ENCODE results near the gene RAB3GAP1.

The RAB3GAP1 gene

DNA sequence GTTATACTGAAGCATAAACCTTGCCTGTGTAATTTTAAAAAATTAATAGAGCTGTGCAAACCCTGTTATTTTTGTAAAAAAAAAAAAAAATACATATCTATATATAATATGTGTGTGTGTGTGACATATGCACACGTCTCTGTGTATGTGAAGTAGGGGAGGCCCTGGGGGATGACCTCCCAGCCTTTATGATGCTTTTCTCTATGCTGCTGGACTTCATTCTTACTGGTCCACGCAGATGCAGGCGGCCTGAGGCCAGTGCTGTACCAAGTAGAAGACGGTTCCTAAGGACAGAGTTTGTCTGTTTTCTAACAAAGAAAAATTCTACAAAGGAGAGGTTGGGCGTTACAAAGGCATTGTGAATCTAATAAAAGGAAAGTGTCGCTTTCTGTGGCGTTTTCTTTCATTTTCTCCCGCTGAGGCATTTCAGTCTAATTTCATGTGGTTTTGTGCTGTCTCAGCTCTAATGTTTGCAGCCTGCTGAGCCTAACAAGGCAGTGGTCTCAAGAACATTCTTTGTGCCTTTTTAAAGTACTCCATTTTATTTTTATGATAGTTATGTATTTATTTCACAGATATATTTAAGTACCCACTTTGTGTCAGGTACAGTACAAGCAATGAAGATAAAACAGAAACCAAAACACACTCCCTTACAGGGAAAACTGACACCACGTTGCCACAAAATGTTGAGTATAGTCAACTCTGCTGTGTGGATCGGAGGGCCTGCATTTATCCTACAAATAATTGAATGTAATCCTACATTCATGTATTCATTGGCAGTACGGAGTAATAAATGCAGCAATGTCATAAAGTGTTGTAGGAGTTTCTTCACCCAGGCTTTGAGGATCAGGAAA, 118.0 kb downstream of the RAB3GAP1 start:
- DNase-seq, result no peak

- no peak for DNase-seq
These were observed 122.1 kb downstream of the RAB3GAP1 start for GRCh38 chr2:135174049-135174809.

DNA sequence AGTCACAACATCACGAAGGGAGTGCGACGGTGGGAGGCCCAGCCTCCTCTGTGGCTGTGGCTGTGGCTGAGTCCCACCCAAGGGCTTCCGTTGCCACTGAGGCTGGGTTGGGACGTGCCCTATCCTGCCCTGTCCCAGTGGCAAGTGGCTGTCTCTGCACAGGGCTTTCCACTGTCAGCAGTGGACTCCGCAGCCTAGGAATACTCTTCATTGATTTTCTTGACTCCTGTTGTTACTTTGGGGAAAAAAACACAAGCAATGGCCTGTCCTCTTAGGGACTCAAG, 122.7 kb downstream of the RAB3GAP1 start:
- no peak for DNase-seq

GRCh38 chr2:135175177-135175576, 123.1 kb downstream of the RAB3GAP1 start:
- DNase-seq, result no peak

GRCh38 chr2:135179689-135180088, 127.6 kb downstream of the RAB3GAP1 start:
- no peak for DNase-seq

DNA sequence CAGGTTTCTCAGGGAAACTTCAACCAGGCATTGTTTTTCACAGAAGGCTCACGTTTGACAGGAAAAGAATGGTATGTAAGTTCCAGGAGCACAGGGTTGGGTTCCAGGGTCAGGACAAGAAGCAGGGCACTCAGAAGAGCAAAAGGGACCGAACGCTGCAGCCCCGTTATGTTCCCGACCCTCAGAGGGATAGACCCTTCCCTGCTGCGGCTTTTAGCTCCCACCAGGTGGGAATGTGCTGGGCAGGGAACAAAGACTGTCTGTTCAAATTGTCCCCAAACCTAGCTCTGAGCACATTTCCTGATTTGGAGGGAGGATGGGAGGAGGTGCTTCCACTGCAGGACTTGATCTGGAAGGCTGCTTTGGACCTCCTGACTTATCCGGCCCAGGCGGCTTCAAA, 130.1 kb downstream of the RAB3GAP1 start:
- DNase-seq, result no peak

- no peak for DNase-seq
These were observed 130.5 kb downstream of the RAB3GAP1 start for GRCh38 chr2:135182601-135183000.

- DNase-seq, result no peak
These were observed 131.7 kb downstream of the RAB3GAP1 start for GRCh38 chr2:135183822-135184221.

DNA sequence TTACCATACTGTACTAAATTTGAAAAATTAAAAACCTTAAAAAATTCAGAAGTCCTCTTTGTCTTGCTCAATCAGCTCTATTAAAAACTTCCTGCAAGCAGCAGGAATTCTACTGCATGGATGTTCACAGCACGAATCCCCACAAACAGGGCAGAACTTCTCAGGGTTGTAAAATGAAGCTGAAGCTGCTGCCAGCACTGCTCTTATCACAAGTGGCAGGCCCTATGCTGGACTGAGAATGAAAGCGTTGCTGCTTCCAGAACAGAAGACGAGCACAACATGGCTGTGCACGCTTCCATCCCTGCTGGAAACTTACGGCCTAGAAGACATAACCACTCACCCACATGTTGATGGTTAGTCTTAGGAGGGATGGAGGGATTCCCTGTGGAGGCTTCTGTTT, 134.0 kb downstream of the RAB3GAP1 start:
- no peak for DNase-seq

- no peak for DNase-seq
These were observed 135.2 kb downstream of the RAB3GAP1 start for GRCh38 chr2:135187270-135187669.

DNA sequence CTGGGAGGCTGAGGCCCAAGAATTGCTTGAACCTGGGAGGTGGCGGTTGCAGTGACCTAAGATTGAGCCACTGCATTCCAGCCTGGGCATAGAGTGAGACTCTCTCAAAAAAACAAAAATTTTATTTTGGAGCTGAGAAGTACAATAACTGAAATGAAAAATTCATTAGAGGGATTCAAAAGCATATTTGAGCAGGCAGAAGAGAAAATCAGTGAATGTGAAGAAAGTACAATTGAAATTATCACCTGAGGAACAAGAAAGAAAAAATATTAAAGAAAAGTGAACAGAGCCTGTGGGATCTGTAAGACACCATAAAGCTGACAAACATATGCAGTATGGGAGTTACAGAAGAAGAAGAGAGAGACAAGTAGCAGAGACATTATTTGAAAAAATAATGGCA, 137.1 kb downstream of the RAB3GAP1 start:
- no peak for DNase-seq

- DNase-seq, result no peak
These were observed 138.7 kb downstream of the RAB3GAP1 start for GRCh38 chr2:135190799-135191198.

DNA sequence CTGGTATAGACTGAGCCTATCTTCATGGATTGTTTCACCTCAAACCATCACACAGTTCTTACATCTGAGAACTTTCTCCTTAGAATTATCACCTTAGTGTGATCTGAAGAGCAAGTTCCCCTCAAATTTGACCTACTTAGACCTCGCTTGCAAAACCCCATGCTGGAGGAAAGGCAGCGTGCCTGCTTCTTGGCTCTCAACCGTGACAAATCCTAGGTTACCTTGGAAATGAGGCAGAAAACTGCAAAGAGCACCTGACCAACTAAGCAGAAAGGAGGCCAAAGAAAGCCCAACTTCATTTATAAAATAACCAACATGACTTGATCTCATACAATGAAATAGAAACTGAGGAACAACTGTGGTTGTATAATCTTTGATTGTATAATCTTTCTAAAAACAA, 146.4 kb downstream of the RAB3GAP1 start:
- DNase-seq, result no peak

DNA sequence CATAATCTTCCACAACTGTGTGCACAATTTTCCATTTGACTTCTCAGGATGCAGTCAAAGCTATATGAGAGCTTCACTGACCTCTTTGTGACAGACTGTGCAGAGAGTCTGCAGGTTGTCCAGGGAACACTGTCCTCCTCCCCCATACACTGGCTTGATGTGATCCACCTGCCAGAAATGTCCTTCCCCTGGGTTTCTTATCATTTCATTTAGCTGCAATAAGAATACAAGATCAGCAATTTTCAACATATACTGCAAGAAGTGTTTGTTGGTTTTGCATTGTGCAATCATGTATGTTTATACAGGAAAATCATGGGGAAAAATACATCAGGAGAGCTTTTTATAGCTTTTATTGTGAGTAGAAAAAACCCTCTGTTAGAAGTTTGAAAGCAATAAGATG, 150.7 kb downstream of the RAB3GAP1 start:
- no peak for DNase-seq

DNA sequence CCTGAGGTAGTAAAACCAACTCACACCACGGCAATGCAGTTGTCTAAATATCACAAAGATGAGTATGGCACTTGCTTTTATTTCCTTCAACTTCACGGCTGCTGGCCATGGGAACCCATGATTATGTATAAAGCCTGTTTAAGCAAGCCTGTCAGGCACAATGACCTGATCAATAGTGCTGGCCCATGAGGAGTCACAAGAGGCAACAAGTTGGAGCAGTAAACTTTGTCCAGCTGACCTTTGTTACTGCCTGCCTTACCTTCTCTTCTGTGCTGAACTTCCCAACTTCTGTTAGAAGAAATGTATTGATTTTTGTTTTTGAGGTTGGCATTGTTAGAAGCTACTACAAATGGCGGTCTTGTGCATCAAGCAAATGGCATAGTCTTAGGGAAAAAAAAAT, 151.9 kb downstream of the RAB3GAP1 start:
- no peak for DNase-seq

- no peak for DNase-seq
These were observed 155.9 kb downstream of the RAB3GAP1 start for GRCh38 chr2:135208016-135208415.

DNA sequence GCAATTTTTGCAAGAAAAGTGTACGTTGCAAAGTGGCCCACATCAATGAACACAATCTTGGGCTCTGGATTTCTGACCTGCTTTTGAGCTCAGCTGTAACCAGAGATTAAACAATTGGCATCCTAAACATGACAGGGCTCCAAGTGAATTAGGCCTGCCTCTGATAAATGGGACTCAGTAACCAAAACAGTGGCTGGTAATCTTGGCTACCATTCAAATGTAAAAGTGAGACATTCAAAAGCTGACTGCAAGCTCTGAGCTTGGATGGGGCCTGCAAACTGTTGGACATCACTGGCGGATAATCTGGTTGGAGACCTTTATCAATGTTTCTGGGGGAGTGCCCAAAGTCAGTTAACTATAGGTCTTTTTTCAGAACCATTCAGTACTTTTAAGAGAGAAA, 160.7 kb downstream of the RAB3GAP1 start:
- no peak for DNase-seq

GRCh38 chr2:135218426-135218825, 166.3 kb downstream of the RAB3GAP1 start:
- no peak for DNase-seq

DNA sequence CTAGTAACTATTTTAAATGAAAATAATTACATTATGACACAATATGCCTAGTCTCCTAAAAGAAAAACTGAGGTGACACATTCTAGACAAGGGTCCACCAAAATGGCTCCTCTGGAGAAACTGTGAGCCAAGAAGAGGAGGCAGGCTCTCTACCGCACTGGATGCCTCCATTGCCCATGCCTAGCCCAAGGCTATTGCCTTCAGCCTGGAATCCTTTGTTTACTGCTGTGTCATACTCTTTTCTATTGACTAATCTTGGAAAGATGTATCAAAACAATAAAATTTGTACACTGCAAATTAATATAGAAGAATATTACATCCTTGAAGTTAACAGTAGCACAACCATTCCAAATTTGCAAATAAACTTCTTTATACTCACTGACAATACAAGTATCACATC, 167.1 kb downstream of the RAB3GAP1 start:
- DNase-seq, result no peak
